SH-SY5Y (cell line): ENCODE measurements around the gene MACROD2.

Experiments
- GATA2 ChIP-seq: IDR thresholded peaks from 2 replicates; pipeline ENCODE4 v1.6.1; 2011; ENCODE audit warnings: mild to moderate bottlenecking, low read depth, low read length
- GATA3 ChIP-seq: IDR thresholded peaks from 2 replicates; pipeline ENCODE4 v1.6.1; 2011; ENCODE audit warnings: low read depth, mild to moderate bottlenecking, low read length, moderate library complexity

- no peak for TF ChIP-seq GATA2
- no peak for TF ChIP-seq GATA3
Measured at GRCh38 chr20:14445310-14445709, 450.0 kb downstream of the MACROD2 start.
